CD4-positive, alpha-beta T cell treated with Interleukin-6 at 100 ng/mL for 8 hours (primary cell): ENCODE results near the gene EIF2D.

Source experiments
- DNase-seq: peaks from one replicate; pipeline ENCODE4 v3.0.0-alpha.2; 2020; ENCODE audit warnings: mixed read lengths, low spot score

The EIF2D gene

GRCh38 chr1:206569556-206569955 lies 42.7 kb downstream of the EIF2D start:
- DNase-seq = no peak

GRCh38 chr1:206568779-206569352 lies 43.4 kb downstream of the EIF2D start:
- DNase-seq = no peak

GRCh38 chr1:206568256-206568655 lies 44.0 kb downstream of the EIF2D start:
- DNase-seq = no peak

DNA sequence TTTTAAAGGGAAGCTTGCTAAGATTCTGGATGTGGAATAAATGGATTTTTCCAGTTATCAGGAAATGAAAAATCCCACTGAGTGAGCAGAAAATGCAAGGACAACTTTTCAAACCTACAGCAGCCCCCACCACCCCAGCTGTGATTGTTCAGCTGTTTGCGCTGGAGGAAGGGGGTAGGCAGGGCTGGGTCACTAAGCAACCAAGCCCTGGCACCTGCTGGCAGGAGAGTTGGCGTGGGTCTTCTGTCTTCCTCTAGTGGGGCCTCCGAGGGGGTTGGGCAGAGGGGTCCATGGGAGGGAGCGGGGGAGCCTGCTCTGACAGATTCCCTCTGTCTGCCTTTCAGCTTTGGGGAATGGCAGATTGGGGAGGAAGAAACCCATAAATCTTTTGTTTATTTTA lies 45.3 kb downstream of the EIF2D start:
- no peak for DNase-seq

DNA sequence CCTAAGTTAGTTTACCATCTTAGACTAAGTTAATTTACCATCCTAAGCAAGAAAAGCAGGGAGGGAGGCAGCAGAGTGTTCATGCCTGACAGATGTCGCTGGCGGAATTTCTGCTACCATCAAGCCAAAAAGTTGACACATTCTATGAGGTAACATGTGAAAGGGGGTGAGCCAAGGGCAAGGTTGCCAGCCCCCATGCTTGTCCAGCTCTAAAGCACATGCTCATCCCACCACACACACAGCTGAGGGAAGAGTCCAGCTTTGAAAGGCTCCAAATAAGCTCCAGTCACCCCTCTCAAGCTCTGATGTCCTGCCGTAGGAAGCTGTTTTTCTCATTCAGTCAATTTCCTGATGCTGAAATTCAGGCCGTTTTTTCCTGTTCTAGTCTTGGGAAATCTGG lies 46.3 kb downstream of the EIF2D start:
- DNase-seq = no peak

DNA sequence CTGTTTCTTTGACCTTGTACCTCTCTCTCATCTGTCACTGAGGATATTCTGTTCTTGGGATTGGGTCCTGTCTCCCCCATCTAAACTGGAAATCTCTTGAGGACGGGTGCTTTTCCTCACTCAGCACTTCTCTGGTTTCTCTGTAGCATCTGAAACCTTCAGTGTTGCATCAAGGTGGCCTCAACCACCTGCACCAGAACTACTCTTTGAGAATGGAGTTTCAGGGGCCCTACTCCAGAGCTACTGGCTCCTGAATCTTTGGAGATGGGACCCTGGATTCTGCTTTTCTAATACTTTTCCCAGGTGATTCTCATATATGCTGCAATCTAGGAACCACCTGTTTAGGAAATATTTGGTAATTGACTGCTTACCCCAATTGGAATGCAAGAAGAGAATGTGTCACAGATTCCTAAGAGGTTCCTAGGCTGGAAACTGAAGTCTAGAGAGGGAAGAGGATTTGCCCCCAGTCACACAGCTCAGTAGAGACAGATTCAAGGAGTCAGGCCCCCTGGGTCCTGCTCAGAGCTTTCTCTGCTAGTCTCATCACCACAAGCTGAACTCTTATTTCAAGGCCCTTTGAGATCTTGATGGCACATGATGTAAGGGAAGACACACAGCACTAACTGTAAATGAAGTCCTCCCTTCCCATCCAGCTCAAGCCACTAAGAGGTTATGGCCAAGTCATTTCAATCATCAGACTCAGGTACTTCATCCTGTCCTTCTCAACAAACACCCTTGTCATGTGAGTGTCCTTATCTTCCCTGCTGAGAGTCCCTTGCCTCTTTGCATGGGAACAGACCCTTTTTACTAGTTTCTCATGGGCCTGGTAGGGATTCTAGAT lies 48.7 kb downstream of the EIF2D start:
- no peak for DNase-seq

DNA sequence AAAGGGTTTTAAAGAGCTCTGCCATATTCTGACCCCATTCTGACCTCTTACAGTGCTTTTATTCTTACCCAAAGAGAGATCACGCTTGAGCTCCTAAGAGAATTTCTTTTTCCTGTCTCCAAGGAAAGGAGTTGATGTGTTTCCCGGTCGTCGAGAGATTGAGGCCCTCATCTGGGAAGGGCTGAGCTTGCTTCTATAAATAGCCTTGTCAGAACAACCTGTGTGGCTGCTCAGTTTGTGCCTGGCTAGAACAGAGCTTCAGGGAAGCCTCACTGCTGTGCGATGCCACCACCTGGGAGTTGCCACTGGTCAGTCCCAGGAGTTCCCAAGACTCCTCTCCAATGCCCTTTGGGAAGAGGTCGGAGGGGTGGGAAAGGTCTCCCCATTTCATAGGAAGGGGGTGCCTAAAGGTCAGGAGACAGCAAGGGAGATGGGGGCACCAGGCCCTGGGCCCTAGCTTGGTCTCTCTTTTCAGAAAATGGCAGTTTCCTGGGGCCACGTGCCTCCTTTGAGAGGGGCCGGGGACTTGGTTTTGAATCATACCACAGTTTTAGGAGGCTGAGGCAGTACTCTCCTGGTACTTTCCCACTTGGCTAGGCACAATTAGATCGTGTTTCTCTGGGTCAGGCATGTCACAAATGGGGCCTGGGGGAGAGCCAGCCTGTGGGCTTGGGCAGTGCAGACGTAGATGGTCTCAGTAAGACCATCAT lies 52.1 kb downstream of the EIF2D start:
- no peak for DNase-seq

DNA sequence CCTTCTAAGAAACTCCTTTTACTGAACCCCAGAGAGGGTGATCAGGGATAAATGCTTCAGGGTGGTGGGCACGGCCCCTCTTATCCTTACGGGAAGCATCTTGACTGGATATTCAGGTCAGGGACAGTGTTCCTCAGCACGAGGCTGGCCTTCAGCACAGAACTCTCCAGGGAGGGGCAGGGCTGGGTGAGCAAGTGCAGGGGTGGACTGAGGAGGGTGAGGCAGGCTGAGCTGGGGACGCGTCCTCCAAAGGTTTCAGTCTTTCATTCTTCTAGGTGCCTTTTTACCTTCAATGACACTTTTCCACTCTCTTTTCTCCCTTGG lies 52.6 kb downstream of the EIF2D start:
- no peak for DNase-seq

DNA sequence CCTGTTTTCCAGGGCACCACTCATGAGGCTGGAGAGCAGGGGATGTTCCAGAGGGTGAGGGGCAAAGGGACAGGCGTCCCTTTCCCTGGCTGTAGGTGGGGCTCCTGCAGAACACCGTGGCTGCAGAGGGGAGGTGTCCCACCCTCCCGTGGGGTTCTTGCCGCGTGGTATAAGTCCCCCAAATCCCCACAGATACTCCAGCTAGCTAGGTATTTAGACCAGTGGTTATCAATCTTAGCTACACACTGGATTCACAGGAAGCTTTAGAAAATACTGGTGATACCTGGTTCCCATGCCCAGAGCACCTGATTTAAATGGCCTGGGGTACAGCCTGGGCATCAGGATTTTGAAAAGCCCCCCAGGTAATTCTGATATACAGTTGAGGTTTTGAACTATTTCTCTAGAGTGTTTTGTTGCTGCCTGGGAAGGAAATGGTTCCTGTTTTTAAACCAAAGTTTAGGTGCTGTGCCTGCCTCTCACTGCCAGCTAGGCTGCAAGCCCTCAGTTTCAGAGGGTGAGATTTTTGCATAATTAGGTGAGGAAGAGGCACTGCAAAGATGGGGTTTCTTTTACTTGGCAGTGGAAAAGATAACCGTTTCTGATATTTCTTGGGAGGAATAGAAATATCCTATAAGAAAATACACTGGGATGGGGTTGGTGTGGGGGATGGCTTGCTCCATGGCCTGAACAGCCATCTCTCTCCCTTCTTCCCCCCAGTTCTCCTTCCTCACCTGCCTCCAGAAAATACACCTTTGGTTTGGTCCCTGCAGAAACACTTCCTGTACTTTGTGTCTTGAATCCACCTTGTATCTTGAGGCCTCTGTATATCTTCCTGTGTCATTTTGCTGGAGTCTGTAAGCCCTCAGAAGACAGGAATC lies 53.2 kb downstream of the EIF2D start:
- peak; percentile 47 for DNase-seq

- peak; percentile 58 for DNase-seq
Measured at GRCh38 chr1:206557636-206558473, 54.4 kb downstream of the EIF2D start.

DNA sequence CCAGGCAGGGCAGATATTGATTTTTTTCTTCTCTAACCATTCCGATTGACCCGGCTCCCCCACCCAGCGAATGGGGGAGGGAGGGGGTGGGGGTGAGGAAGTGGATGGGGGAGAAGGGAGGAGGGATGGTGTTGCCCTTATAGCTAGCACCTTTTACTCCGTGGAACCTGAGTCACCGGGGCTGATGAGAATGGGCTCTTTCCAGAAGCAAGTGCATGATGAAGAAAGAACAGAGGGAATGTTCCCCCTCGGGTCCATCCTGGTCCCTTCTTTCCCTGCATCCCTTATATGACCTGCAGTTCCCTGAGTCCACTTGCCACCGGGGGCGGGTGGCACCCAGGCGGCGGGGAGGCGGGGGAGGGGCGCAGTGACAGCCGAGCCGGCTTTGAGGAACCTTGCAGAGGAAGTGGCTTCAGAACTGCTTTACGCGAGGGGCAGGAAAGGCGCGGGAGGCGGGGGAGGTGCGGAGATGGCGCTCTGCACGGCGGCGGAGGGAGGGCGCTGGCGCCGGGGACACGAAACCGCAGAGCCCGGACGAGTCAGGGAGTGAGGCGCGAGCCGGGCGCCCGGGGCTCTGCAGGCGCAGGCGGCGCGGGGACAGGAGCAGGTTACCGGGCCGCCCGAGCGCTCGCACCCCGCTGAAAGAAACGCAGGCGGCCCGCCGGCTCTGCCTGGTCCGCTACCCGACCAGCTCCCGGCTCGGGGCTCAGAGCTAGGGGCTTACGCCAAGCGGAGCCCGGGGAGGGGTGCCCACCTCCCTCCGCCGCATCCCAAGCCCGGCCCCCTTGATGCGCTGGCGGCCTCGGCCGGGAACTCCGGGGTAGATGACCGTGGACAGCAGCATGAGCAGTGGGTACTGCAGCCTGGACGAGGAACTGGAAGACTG lies 55.3 kb downstream of the EIF2D start:
- DNase-seq = peak; percentile 91

DNA sequence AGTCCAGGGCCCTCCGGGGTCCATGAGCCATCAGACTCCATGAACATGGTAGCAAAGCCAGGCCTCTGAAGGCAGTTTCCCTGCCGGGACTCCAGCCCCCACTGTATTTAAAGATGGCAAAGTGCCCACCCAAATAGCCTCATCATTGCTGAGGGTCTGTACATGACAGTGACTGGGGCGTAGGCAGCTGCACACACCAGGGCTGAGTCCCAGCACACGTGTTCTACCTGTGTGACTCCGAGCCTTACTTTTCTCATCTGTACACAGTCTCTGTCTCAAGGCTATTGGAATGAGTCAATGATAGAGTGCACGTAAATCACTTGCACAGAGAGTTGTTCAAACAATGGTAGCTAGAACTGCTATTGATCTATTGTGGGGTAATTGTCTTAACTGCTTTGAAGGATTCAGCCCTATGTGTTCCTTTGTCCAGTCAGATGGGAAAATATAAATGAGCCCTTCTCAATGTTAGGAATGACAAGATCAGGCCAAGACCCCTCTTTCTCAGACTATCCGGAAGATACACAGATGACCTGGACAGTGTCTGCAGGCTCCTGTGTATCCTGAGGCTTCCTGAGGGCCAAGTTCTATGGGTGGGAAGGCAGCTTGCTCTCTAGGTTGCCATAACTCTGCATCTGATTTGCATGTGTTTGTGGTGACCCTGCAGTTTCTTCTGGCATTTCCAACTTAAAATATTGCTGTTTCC lies 56.1 kb downstream of the EIF2D start:
- peak; percentile 26 for DNase-seq

- peak; percentile 37 for DNase-seq
Measured at GRCh38 chr1:206555473-206555935, 56.8 kb downstream of the EIF2D start.

GRCh38 chr1:206554701-206555472 lies 57.4 kb downstream of the EIF2D start:
- no peak for DNase-seq

DNA sequence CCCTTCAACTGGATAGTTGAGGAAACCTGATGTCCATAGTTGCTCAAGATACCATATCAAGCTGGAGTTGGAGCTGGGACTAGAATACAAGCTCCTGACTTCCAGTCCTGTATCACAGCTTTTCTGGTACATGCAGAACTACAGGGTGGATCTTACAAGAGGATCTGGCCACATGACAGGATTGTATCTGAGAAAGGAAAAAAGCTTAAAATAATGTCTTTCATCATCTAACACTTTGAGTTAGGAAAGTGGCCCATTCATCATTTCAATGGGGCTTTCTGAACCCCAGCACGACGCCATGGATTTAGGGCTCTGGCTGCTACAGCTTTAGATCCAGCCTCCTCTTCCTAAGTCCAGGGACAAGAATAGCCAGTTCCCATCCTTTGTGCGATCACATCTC lies 58.1 kb downstream of the EIF2D start:
- no peak for DNase-seq

GRCh38 chr1:206551986-206552326 lies 60.3 kb downstream of the EIF2D start:
- DNase-seq = peak; percentile 89

- DNase-seq = no peak
Measured at GRCh38 chr1:206551296-206551985, 60.8 kb downstream of the EIF2D start.

DNA sequence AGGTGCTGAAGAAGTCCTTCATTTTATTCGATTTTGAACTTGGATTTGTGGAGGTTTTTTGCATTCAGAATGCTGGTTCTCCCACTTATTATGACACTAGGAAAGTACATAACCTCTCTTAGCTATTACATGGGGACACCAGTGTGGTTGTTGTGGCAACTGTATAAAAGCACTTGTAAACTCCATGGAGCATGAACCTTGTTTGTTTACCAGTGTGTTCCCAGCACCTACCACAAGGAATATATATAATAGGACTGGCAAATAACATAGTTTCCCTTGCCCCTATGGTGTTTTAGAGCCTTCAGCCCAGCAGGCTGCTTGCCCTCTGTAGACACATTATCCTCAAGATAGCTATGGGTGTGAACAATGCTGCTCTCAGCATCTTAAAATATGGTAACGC lies 61.8 kb downstream of the EIF2D start:
- DNase-seq = no peak
